CD14-positive monocyte (primary cell): ENCODE results near the gene RIMBP2. TPM values are rescaled to one million over a fixed set of nuclear protein-coding genes. Genes with fewer than 3 reads are reported as not detected.

Experiments
- DNase-seq, 3 donors: peaks; one replicate each; pipeline ENCODE4 v3.0.0-alpha.2; 2011 to 2022
- H2AFZ ChIP-seq: 2 replicates; pipeline ENCODE4 v1.6.0; 2012; ENCODE audit warnings: mild to moderate bottlenecking, low read depth, low read length, inconsistent platforms; ENCODE audit not compliant: insufficient read depth, poor library complexity, severe bottlenecking
- H3K27ac ChIP-seq, 2 donors: 1 replicate in 1 of 2; 2 replicates in 1 of 2; pipeline ENCODE4 v1.5.1; 2012 to 2013; ENCODE audit warnings: low read length in 2 of 2, control low read depth in 1 of 2, inconsistent platforms in 1 of 2, low read depth in 1 of 2, mild to moderate bottlenecking in 1 of 2
- H3K27me3 ChIP-seq, 2 donors: one replicate each; pipeline versions ENCODE4 v1.6.0 to v1.6.1; 2011 to 2013; ENCODE audit warnings: low read length in 2 of 2; ENCODE audit not compliant: control insufficient read depth in 2 of 2, insufficient read depth in 2 of 2
- H3K36me3 ChIP-seq, 2 donors: replicated peaks in 1 of 2; 1 replicate in 1 of 2; 2 replicates in 1 of 2; pipeline versions ENCODE4 v1.5.1 to v1.6.1; 2012 to 2013; ENCODE audit warnings: low read length in 2 of 2, control low read depth in 1 of 2, inconsistent platforms in 1 of 2, mild to moderate bottlenecking in 1 of 2; ENCODE audit not compliant: insufficient read depth in 2 of 2, control insufficient read depth in 1 of 2
- H3K4me1 ChIP-seq, 2 donors: 1 replicate in 1 of 2; 2 replicates in 1 of 2; pipeline versions ENCODE4 v1.5.1 to v1.6.1; 2012 to 2013; ENCODE audit warnings: low read length in 2 of 2, control low read depth in 1 of 2, inconsistent platforms in 1 of 2, mild to moderate bottlenecking in 1 of 2, moderate library complexity in 1 of 2; ENCODE audit not compliant: insufficient read depth in 2 of 2, control insufficient read depth in 1 of 2
- H3K4me2 ChIP-seq: replicated peaks from 2 replicates; pipeline ENCODE3; 2012; ENCODE audit warnings: low read length, moderate library complexity, mild to moderate bottlenecking; ENCODE audit not compliant: poor library complexity, severe bottlenecking; ENCODE audit errors: extremely low read depth
- H3K4me3 ChIP-seq, 3 experiments: fragments of 200-600 bp in 1 of 3; sonication (generic) in 1 of 3; replicated peaks in 1 of 3; 1 replicate in 2 of 3; 2 replicates in 1 of 3; pipeline ENCODE4 v1.5.1; 2011 to 2013; ENCODE audit warnings: low read length in 3 of 3, mild to moderate bottlenecking in 3 of 3, control low read depth in 2 of 3, low read depth in 2 of 3, inconsistent platforms in 1 of 3, moderate library complexity in 1 of 3
- H3K79me2 ChIP-seq: 2 replicates; pipeline ENCODE4 v1.6.0; 2012; ENCODE audit warnings: mild to moderate bottlenecking, control low read depth, inconsistent platforms, low read length, moderate library complexity; ENCODE audit not compliant: insufficient read depth
- H3K9ac ChIP-seq: 2 replicates; pipeline ENCODE4 v1.6.0; 2017; ENCODE audit warnings: low read length, mild to moderate bottlenecking; ENCODE audit not compliant: insufficient read depth, poor library complexity, severe bottlenecking
- H3K9me3 ChIP-seq, 2 donors: replicated peaks in 1 of 2; 1 replicate in 1 of 2; 2 replicates in 1 of 2; pipeline versions ENCODE4 v1.5.1 to v1.6.1; 2012 to 2013; ENCODE audit warnings: low read length in 2 of 2, control low read depth in 1 of 2; ENCODE audit not compliant: control insufficient read depth in 1 of 2, insufficient read depth in 1 of 2
- H4K20me1 ChIP-seq: 2 replicates; pipeline ENCODE4 v1.6.0; 2012; ENCODE audit warnings: mild to moderate bottlenecking, low read length, control low read depth, moderate library complexity; ENCODE audit not compliant: insufficient read depth
- H3K27ac Mint-ChIP-seq, 7 donors: one replicate each; pipeline ENCODE4 v1.8.0; 2020; ENCODE audit warnings: mild to moderate bottlenecking in 7 of 7, mixed read lengths in 7 of 7, moderate library complexity in 6 of 7, inconsistent platforms in 2 of 7
- H3K27me3 Mint-ChIP-seq, 3 donors: one replicate each; pipeline ENCODE4 v1.8.0; 2021 to 2022; ENCODE audit warnings: low read depth in 3 of 3, mild to moderate bottlenecking in 3 of 3, mixed read lengths in 3 of 3, moderate library complexity in 3 of 3, inconsistent platforms in 1 of 3
- H3K36me3 Mint-ChIP-seq, 2 donors: one replicate each; pipeline ENCODE4 v1.8.0; 2020; ENCODE audit warnings: mixed read lengths in 2 of 2, inconsistent platforms in 1 of 2, mild to moderate bottlenecking in 1 of 2
- H3K4me1 Mint-ChIP-seq: one replicate; pipeline ENCODE4 v1.8.0; 2020; ENCODE audit warnings: mild to moderate bottlenecking, mixed read lengths
- H3K4me3 Mint-ChIP-seq, 2 donors: one replicate each; pipeline ENCODE4 v1.8.0; 2020; ENCODE audit warnings: mild to moderate bottlenecking in 2 of 2, mixed read lengths in 2 of 2, moderate library complexity in 1 of 2
- H3K9me3 Mint-ChIP-seq, 7 donors: one replicate each; pipeline ENCODE4 v1.8.0; 2020 to 2022; ENCODE audit warnings: mixed read lengths in 7 of 7, mild to moderate bottlenecking in 6 of 7, moderate library complexity in 6 of 7, inconsistent platforms in 2 of 7
- WGBS: methylation state at CpG from one replicate; pipeline ENCODE4 v1.1.5; 2013; ENCODE audit warnings: missing lambda C conversion rate; ENCODE audit not compliant: insufficient coverage; 5-methylcytosine and 5-hydroxymethylcytosine counted together
- intact Hi-C, 2 donors: fragments of 100-400 bp; cut with micrococcal nuclease; formaldehyde crosslinking; loops; one replicate each; pipeline versions ENCODE4 v1.15.0 to v1.15.1; 2023
- polyA plus RNA-seq, 3 donors: library from polyadenylated mRNA; depleted of rRNA in 1 of 3; unstranded in 2 of 3; stranded (reverse) in 1 of 3; fragments of 300-500 nt in 2 of 3; fragments of >200 nt in 1 of 3; fragmentation: Illumina TruSeq in 2 of 3; gene quantifications; 1 replicate in 2 of 3; 2 replicates in 1 of 3; pipeline ENCODE4 v1.2.3, GENCODE V29; 2012 to 2021
- TF ChIP-seq, protein P1 (sequence below): fragments of 200-600 bp; IDR thresholded peaks from one replicate; pipeline ENCODE4 v1.8.0; 2022; ENCODE audit warnings: antibody characterized with exemption, mild to moderate bottlenecking

RIMBP2 gene
- polyA plus RNA-seq, 3 donors: not detected

DNA sequence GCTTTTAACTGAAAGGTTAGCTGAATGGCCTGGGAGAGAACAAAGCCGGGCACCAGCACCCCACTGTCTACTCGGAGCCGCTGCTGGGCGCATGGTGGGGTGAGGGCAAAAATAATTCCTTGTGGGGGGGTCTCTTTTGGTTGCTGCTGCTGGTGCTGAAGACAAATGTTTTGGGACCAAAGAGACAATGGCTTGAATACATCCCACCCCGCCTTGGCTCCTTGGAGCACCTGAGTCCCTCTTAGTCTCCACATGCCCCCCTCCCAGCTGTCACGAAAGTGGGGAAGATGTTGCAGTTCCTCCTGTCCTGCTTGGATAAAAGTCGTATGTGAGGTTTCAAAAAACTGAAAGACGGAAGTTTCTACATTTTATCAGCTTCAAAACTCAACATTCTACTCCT lies 293.4 kb downstream of the RIMBP2 start:
- H3K4me1 ChIP-seq: no peaks in the 10 kb centered on the region
- H3K79me2 ChIP-seq: no peaks in the 10 kb centered on the region
- H3K4me3 Mint-ChIP-seq: no peak overlapping the region
- H3K4me1 Mint-ChIP-seq: no peaks in the 10 kb centered on the region
- no peak overlapping the region for H3K27ac ChIP-seq
- H3K27me3 Mint-ChIP-seq: peaks cover 0 to 1% (median 0%) of the 10 kb centered on the region in 3 donors
- H3K36me3 ChIP-seq: no peaks in the 10 kb centered on the region
- no peaks in the 10 kb centered on the region for H4K20me1 ChIP-seq
- TF ChIP-seq, protein P1, sequence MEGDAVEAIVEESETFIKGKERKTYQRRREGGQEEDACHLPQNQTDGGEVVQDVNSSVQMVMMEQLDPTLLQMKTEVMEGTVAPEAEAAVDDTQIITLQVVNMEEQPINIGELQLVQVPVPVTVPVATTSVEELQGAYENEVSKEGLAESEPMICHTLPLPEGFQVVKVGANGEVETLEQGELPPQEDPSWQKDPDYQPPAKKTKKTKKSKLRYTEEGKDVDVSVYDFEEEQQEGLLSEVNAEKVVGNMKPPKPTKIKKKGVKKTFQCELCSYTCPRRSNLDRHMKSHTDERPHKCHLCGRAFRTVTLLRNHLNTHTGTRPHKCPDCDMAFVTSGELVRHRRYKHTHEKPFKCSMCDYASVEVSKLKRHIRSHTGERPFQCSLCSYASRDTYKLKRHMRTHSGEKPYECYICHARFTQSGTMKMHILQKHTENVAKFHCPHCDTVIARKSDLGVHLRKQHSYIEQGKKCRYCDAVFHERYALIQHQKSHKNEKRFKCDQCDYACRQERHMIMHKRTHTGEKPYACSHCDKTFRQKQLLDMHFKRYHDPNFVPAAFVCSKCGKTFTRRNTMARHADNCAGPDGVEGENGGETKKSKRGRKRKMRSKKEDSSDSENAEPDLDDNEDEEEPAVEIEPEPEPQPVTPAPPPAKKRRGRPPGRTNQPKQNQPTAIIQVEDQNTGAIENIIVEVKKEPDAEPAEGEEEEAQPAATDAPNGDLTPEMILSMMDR: no peak
- H3K9me3 Mint-ChIP-seq: peaks cover 0 to 2% (median 0%) of the 10 kb centered on the region in 7 donors
- no peak overlapping the region for H3K4me2 ChIP-seq
- no peak overlapping the region for H2AFZ ChIP-seq
- H3K27me3 ChIP-seq: no peaks in the 10 kb centered on the region
- intact Hi-C loops: no loop called here
- WGBS: 90% methylated on average over 4 of the region's 8 CpGs
- H3K27ac Mint-ChIP-seq: no peak overlapping the region
- H3K9ac ChIP-seq: no peak overlapping the region
- no peaks in the 10 kb centered on the region for H3K36me3 Mint-ChIP-seq
- no peak overlapping the region for H3K4me3 ChIP-seq
- no peak for DNase-seq
- H3K9me3 ChIP-seq: no peaks in the 10 kb centered on the region

DNA sequence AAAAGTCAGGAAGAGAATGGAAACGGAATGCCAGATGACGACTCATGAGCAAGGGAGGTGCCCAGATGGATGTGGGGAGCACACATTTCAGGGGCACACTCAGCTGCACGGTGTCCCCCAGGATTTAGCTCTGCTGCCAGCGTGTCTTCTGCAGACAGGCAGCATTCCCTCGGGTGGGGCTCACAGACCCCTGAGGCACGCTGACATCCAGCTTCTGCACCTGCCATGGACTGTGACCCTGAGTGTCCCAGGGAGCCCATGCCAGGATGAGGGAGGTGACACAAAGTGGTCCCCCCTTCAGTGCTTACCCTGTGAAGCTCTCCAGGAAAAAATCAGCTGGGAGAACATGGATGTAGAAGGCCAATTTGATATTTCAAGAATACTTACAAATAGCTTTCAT lies 294.2 kb downstream of the RIMBP2 start:
- no peak overlapping the region for H3K4me3 ChIP-seq
- H3K4me2 ChIP-seq: no peak overlapping the region
- H3K27me3 ChIP-seq: no peaks in the 10 kb centered on the region
- Mint-ChIP-seq H3K9me3 (peaks cover 0 to 2% (median 0%) of the 10 kb centered on the region in 7 donors), H3K27ac (no peak overlapping the region), H3K4me3 (no peak overlapping the region), H3K27me3 (peaks cover 0 to 1% (median 0%) of the 10 kb centered on the region in 3 donors), H3K4me1 (no peaks in the 10 kb centered on the region), H3K36me3 (no peaks in the 10 kb centered on the region)
- H2AFZ ChIP-seq: no peak overlapping the region
- H3K4me1 ChIP-seq: no peaks in the 10 kb centered on the region
- H3K79me2 ChIP-seq: no peaks in the 10 kb centered on the region
- WGBS: 87% methylated on average over 6 of the region's 6 CpGs
- TF ChIP-seq, protein P1: no peak
- no peaks in the 10 kb centered on the region for H4K20me1 ChIP-seq
- H3K9me3 ChIP-seq: no peaks in the 10 kb centered on the region
- H3K27ac ChIP-seq: no peak overlapping the region
- no peak for DNase-seq
- no peaks in the 10 kb centered on the region for H3K36me3 ChIP-seq
- H3K9ac ChIP-seq: no peak overlapping the region
- intact Hi-C loops: no loop called here
